AG09309 (cell line): ENCODE results near the gene KCTD14.
A peak's percentile ranks its signal among the peaks of the same experiment; 100 is the strongest.

Experiments
- DNase-seq: peaks from one replicate; pipeline ENCODE4 v3.0.0-alpha.2; 2010; ENCODE audit warnings: low read depth
- H3K4me3 ChIP-seq: 2 replicates; pipeline ENCODE4 v1.5.1; 2011; ENCODE audit warnings: mild to moderate bottlenecking, low read depth, low read length, moderate library complexity; ENCODE audit not compliant: control insufficient read depth
- TF ChIP-seq, protein P1 (sequence below): IDR thresholded peaks from 2 replicates; pipeline ENCODE4 v1.5.1; 2011; ENCODE audit warnings: mild to moderate bottlenecking, low read depth, low read length, inconsistent platforms; ENCODE audit not compliant: insufficient read depth, control insufficient read depth; ENCODE audit errors: missing control alignments

Gene KCTD14, protein sequence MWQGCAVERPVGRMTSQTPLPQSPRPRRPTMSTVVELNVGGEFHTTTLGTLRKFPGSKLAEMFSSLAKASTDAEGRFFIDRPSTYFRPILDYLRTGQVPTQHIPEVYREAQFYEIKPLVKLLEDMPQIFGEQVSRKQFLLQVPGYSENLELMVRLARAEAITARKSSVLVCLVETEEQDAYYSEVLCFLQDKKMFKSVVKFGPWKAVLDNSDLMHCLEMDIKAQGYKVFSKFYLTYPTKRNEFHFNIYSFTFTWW

DNA sequence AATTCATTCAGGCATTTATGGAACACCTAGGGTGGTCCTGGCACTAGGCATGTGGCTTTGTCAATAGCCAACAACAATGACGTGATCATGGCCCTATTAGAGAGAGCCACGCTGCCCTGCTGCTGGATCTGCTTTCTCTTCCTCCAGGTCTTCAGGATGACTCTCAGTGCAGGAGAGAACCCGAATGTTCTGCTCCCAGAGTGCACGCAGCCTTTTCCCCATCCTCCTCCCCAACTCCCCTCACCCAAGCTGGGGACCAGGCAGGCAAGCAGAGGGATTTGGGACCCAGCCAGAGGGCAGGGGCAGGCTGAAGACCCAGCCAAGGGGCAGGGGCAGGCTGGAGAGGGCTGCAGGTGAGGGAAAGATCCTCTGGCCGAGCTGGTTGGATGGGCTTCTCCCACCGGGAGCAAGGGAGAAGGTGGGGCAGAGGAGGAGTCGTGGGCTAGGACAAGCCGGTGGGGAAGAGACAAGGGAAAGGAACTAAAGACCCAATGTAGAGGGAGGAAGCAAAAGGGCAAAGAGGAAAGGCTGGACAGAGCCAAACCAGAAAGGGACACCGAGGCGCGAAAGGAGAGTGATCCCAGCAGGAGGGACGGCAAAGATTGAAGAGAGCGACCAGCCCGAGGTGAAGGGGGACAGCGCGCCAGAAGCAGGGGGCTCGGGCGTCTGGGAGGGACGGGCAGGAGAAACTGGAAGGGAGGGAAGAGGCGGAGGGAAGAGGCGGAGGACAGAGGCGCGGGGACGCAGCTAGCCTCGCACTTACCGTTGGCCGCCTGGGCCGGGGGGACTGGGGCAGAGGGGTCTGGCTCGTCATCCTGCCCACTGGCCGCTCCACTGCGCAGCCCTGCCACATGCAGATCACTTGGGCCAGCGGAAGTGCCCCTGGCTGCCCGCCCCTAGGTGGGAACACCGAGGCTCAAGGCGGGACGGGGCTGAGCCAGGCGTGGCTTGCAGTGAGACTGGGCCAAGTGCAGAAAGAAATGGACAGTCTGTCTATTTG, at the start of gene KCTD14:
TSS of gene KCTD14 (minus strand) at position 880 of the 1,000 bp plus-strand sequence. CDS start at position 853, 27 bp downstream.
- DNase-seq, result no peak
- H3K4me3 ChIP-seq, result peak within 1 kb of the TSS; percentile 45
- TF ChIP-seq, protein P1, sequence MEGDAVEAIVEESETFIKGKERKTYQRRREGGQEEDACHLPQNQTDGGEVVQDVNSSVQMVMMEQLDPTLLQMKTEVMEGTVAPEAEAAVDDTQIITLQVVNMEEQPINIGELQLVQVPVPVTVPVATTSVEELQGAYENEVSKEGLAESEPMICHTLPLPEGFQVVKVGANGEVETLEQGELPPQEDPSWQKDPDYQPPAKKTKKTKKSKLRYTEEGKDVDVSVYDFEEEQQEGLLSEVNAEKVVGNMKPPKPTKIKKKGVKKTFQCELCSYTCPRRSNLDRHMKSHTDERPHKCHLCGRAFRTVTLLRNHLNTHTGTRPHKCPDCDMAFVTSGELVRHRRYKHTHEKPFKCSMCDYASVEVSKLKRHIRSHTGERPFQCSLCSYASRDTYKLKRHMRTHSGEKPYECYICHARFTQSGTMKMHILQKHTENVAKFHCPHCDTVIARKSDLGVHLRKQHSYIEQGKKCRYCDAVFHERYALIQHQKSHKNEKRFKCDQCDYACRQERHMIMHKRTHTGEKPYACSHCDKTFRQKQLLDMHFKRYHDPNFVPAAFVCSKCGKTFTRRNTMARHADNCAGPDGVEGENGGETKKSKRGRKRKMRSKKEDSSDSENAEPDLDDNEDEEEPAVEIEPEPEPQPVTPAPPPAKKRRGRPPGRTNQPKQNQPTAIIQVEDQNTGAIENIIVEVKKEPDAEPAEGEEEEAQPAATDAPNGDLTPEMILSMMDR, result no peak

DNA sequence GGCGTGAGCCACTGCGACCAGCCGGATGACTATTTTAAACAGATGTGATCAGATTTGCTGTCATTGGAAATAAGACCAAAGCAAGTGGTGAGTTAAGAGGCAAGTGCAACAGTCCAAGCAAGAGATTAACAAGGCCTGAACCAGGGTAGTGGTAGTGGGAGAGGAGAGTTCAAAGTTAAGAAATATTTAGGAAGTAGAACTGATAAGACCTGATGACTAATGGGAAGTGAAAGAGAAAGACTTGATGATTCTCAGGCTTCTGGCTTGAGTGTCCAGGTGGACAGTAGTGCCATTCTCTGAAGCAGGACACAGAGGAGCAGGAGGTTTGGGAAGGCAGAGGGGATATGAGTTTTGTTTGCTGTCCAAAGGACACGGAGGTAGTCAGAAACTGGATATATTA, 49.4 kb upstream of the KCTD14 start:
- TF ChIP-seq, protein P1, result no peak
- no peak for DNase-seq

DNA sequence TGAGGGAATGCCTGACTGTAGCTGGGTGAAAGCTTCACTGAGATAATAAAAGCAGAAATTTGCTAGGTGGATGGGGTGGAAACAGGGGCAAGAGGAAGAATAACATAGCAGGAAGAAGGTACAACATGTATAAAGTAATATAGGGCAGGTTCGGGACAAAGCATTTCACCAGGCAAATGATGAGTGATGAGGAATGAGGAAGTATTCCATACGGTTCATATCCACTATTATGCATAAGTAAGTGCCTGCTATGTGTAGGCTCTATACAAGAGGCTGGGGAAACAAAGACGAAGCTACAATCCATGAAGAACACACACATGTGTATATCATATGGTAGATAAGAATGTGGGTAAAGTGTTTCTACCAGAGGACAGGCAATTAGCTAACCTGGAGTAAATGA, 48.6 kb upstream of the KCTD14 start:
- TF ChIP-seq, protein P1, result no peak
- no peak overlapping the region for H3K4me3 ChIP-seq

More for the DNA sequence above, 49.4 kb upstream of the KCTD14 start:
- H3K4me3 ChIP-seq, result no peak overlapping the region

DNA sequence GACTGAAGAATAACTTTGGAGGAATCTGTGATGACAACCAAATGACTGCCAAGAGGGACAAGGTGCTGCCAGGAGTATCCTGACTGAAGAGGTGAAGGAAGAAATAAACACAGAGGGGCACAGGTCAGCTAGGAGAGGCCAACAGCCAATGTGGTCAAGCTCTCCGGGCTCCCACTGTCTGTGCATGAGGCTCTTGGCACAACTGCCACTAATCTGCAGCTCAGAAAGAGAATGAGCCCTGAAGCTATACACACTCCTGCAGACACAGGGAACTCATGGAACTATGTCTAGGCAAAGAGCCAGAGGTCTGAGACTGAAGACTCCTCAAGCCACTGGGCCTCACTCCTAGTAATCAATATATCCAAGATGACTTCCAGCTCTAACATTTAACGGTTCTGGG, 47.5 kb upstream of the KCTD14 start:
- TF ChIP-seq, protein P1, result no peak
- no peak for DNase-seq
- no peak overlapping the region for H3K4me3 ChIP-seq

More for the DNA sequence above, 48.6 kb upstream of the KCTD14 start:
- no peak for DNase-seq

DNA sequence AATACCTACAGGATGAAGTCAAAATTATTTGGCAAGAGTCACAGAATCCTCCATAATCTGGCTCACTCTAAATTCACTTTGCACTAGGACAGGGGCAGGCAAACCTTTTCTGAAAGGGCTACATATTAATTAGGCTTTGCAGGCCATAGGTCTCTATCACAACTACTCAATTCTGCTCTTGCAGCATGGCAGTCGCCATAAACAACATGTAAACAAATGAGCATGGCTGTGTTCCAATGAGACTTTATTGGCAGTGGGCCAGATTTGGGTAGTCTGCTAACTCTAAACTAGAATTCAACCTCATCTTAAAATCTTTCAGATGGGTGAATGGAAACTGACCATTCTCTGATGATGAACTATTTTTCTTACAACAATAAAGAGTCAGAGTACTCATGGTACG, 46.4 kb upstream of the KCTD14 start:
- no peak for DNase-seq
- no peak overlapping the region for H3K4me3 ChIP-seq
- TF ChIP-seq, protein P1, result no peak

DNA sequence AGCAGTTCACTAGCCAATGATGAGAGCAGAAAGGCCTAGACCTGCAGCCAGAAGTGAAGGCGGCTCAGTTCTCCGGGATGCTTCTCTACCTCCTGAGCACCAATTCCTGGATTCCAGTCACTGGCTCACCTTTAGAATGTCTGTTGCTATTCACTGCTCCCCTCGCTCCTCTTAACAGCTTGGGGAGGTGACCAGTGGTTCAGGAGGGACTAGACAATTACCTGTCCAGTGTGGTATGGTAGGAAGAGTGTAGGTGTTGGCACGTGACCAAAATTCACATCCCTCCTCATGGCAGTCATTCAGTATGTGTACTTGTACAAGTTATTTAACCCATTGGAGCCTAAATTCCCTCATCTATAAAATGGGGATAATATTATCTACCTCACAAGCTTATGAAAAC, 44.6 kb upstream of the KCTD14 start:
- DNase-seq, result no peak
- H3K4me3 ChIP-seq, result no peak overlapping the region
- TF ChIP-seq, protein P1, result no peak
